Sigmoid colon (tissue), 4 donors: ENCODE measurements around the gene TNFRSF9.

Experiments used
- POLR2A ChIP-seq, 2 donors: fragments of 450-650 bp; IDR thresholded peaks; one replicate each; pipeline ENCODE4 v1.6.1; 2016; ENCODE audit warnings: antibody characterized with exemption in 2 of 2, mild to moderate bottlenecking in 2 of 2, moderate library complexity in 2 of 2
- POLR2AphosphoS5 ChIP-seq, 4 donors: sonication (generic); formaldehyde crosslinking; IDR thresholded peaks; one replicate each; pipeline ENCODE4 v1.6.1; 2017; ENCODE audit warnings: antibody characterized with exemption in 4 of 4
- TF ChIP-seq, protein P1 (sequence below), 4 experiments: fragments of 450-650 bp in 3 of 4; fragments of 200-600 bp in 1 of 4; IDR thresholded peaks; one replicate each; pipeline ENCODE4 v1.5.1; 2016 to 2019; ENCODE audit warnings: antibody characterized with exemption in 4 of 4, mild to moderate bottlenecking in 3 of 4, moderate library complexity in 2 of 4

DNA sequence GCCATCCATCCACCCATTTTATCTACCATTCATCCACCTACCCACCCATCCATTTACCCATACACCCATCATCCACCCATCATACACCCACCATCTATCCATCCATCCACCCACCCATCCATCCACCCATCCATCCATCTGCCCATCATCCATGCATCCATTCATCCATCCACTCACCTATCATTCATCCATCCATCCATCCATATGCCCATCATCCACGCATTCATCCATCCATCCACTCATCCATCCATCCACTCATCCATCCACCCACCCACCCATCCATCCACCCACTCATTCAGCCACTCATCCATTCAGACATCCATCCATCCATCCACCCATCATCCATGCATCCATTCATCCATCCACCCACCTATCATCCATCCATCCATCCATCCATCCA lies 55.9 kb downstream of the TNFRSF9 start:
- TF ChIP-seq, protein P1, sequence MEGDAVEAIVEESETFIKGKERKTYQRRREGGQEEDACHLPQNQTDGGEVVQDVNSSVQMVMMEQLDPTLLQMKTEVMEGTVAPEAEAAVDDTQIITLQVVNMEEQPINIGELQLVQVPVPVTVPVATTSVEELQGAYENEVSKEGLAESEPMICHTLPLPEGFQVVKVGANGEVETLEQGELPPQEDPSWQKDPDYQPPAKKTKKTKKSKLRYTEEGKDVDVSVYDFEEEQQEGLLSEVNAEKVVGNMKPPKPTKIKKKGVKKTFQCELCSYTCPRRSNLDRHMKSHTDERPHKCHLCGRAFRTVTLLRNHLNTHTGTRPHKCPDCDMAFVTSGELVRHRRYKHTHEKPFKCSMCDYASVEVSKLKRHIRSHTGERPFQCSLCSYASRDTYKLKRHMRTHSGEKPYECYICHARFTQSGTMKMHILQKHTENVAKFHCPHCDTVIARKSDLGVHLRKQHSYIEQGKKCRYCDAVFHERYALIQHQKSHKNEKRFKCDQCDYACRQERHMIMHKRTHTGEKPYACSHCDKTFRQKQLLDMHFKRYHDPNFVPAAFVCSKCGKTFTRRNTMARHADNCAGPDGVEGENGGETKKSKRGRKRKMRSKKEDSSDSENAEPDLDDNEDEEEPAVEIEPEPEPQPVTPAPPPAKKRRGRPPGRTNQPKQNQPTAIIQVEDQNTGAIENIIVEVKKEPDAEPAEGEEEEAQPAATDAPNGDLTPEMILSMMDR (IDR thresholded peaks at IDR 0.05): no peak
- TF ChIP-seq POLR2AphosphoS5 (IDR thresholded peaks at IDR 0.05): no peak
- TF ChIP-seq POLR2A (IDR thresholded peaks at IDR 0.05): no peak
